GM18907 (cell line): ENCODE measurements around the gene FADS6.
"Not testable (repeated sequence)": the region's sequence is repeated elsewhere in the genome, so short reads cannot be mapped to it uniquely, and the experiment has no call there.

Experiments used
- ATAC-seq: cut with Tn5 transposase; IDR thresholded peaks from one replicate; pipeline ENCODE4 v1.9.1; 2021; ENCODE audit warnings: mild to moderate bottlenecking, moderate library complexity; ENCODE audit not compliant: unreplicated experiment

Gene FADS6

GRCh38 chr17:74921026-74921681, 27.7 kb upstream of the FADS6 start:
- no peak for ATAC-seq

GRCh38 chr17:74920642-74921025, 27.2 kb upstream of the FADS6 start:
- ATAC-seq = no peak

DNA sequence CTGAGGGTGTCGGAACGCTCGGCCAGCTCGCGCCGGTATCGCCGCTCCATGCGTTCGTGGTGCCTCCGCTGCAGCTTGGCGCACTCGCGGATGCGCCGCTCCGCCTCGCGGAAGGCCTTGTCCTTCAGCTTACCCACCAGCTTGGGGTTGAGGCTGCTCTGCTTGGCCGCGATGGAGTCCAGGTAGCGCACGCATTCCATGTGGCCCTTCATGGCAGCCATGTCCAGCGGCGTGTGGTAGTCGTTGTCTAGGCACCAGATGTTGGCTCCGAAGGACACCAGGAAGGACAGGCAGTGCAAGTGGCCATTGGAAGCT, 26.8 kb upstream of the FADS6 start:
- ATAC-seq = no peak

DNA sequence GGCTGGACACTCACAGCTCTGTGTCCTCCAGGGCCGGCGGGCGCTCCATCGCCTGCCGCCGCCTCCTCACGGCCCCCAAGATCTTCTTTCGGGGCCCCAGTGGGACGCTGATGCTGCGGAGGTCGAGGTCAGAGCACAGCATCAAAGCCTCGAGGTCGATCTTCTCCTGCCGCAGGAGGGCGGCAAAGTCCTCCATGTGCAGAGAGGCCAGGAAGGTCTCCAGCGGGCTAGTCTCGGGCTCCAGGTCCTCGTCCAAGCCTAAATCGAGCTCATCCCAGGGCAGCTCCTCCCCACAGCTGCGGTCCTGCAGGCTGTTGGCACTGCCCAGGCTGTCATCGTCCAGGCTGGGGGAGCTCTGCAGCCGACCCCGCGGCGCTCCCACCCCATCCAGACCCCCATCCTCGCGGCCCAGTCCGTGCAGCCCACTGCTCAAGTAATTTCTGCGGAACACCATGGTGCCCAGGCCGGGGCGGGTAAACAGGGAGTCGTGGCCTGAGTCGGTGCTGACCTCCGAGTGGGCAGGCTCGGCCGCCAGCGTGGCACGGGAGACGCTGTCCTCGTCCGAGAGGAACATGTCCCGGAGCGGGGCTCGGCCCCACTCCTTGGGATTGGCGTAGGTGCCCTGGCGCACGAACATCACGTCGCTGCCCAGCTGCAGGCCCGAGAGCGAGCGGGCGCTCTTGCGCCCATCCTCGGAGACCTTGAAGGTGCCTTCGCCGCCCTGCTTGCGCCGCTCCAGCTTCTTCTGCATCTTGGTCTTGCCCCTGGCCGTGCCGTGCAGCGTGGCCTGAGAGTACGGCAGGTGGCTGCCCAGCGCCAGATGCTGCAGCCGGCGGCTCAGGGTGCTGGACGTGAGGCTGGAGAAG, 26.2 kb upstream of the FADS6 start:
- no peak for ATAC-seq

- ATAC-seq = no peak
Observed at GRCh38 chr17:74918906-74919305, 25.5 kb upstream of the FADS6 start.

GRCh38 chr17:74917430-74917829, 24.0 kb upstream of the FADS6 start:
- no peak for ATAC-seq

DNA sequence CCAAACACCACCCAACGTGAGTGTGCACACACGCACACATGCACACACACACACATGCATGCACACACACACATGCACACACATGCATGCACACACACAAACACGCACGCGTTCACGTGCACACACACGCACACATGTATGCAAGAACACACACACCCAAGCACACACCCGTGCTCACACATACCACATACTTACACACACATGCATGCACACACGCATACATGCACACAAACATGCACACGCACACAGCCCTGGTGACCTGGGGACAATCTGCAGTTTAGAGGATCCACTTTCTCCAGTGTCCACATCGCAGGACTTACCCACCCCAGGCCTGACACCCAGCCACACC, 23.4 kb upstream of the FADS6 start:
- no peak for ATAC-seq

GRCh38 chr17:74916136-74916850, 22.9 kb upstream of the FADS6 start:
- ATAC-seq = no peak

DNA sequence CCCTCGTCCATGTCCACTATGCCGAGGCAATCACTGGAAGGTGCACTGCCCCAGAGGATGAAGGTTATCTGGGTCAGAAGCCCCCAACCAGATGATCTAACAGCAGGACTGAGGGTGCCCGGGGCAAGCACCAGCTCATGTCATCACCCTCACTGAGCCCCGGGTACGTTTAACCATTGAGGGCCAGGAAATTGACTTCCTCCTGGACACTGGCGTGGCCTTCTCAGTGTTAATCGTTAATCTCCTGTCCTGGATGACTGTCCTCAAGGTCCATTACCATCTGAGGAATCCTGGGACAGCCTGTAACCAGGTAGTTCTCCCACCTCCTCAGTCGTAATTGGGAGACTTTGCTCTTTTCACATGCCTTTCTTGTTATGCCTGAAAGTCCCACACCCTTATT, 18.0 kb upstream of the FADS6 start:
- ATAC-seq = not testable (repeated sequence)

GRCh38 chr17:74909097-74909496, 15.7 kb upstream of the FADS6 start:
- ATAC-seq = not testable (repeated sequence)

DNA sequence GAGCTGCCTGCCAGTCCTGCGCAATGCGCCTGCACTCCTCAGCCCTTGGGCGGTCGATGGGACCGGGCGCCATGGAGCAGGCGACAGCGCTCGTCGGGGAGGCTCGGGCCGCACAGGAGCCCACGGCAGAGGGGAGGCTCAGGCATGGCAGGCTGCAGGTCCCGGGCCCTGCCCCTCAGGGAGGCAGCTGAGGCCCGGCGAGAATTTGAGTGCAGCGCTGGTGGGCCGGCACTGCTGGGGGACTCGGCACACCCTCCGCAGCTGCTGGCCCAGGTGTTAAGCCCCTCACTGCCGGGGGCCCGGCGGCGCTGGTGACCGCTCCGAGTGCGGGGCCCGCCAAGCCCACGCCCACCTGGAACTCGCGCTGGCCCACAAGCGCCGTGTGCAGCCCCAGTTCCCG, 13.6 kb upstream of the FADS6 start:
- no peak for ATAC-seq

DNA sequence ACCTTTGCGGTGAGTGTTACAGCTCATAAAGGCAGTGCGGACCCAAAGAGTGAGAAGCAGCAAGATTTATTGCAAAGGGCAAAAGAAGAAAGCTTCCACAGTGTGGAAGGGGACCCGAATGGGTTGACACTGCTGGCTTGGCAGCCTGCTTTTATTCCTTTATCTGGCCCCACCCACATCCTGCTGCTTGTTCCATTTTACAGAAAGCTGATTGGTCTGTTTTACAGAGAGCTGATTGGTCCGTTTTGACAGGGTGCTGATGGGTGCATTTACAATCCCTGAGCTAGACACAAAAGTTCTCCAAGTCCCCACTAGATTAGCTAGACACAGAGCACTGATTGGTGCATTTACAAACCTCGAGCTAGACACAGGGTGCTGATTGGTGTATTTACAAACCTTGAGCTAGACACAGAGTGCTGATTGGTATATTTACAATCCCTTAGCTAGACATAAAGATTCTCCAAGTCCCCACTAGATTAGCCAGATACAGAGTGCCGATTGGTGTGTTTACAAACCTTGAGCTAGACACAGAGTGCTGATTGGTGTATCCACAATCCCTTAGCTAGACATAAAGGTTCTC, 12.9 kb upstream of the FADS6 start:
- not testable (repeated sequence) for ATAC-seq

DNA sequence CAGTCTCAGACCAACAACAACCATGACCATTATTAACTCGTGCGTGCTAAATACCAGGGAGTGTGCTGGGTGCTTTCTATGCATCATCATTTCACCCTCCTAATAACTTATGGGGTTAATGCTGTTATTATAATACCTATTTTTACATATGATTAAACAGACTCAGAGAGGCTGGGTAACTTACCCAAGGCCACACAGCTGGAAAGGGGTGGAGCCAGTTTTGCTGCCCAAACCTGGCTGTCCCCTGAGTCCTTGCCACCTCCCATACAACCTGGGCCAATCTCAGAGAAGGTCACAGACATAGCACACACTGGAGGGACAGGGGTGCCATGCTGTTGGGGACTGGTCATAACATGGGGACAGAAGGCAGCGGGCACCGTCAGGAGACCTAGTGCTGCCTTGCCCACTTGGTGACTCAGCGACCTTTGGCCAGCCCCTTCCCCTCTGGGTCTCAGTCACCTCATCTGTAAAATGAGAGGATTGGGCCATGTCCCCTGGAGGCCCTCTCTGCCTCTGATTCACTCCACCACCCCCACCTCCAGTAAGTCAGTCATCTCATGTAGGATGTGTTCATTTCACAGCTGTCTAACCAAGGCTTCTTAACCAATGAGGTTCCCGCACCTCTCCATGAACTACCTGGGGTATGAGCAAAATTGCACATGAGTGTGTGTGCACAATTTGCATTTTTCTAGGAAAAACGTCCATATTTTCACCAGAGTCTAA, 11.4 kb upstream of the FADS6 start:
- no peak for ATAC-seq

- ATAC-seq = no peak
Observed at GRCh38 chr17:74903671-74904070, 10.2 kb upstream of the FADS6 start.

DNA sequence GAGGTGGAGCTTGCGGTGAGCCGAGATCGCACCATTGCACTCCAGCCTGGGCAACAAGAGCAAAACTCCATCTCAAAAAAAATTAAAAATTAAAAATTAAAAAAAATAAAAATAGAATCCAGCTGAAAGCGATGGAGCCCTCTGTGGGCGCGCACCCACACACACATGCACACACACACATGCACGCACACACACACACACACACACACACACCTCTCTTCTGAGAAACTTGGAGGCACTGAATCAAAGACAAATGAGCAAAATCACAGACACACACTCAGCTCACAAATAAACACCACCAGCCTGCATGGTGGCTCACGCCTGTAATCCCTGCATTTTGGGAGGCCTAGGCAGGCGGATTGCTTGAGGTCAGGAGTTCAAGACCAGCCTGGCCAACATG, 9.6 kb upstream of the FADS6 start:
- ATAC-seq = no peak

DNA sequence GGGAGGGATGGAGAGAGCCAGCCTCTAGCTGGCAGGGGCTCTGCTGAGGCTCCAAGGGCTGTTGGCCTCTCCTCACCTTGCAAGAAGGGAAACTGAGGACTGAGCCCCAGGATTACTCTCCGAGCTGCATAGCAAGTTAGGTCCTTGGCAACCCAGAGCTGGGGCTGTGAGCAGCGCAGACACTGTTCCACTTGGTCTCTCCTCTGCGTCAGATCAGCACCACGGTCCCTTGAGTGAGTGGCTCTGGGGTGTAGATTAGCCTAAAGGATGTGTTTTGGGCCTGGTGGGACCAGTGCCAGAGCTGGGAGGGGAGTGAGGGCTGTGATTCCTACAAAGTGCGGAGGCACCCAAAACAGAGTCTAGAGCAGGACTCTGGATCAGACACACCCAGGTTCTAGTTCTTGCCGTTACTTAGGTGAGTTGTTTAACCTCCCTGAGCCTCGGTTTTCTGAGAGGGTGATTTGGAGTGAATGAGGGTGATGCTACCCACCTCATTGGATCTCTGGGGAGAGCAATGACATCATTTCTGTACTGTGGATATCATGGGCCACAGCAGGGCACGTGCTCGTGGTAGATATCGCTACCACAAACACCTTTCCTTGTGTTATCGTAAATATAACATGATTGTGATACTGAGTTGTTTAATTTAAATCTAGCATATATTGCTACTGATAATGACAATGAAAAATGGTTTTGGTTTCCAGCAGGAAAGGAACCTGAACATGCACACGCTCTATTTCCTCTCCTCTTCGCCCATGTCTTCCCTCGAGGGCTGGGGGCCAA, 8.1 kb upstream of the FADS6 start:
- no peak for ATAC-seq

DNA sequence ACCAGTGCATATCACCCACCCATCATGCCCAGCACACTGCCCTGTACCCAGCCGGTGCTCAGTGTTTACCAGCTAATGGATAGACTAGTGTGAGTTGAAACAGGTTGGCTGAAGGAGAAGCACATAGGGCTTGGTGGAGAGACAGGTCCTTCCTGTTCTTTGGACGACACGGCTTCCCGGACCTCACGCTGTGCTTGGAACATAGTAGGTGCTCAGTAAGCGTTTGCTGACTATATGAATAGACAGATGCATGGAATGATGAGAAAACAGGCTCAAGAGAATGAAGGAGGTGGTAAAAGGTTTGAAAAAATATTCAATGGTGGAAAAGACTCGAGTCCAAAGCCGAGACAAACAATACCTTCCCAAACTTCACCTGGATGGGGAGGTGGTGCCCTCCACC, 6.8 kb upstream of the FADS6 start:
- ATAC-seq = no peak

DNA sequence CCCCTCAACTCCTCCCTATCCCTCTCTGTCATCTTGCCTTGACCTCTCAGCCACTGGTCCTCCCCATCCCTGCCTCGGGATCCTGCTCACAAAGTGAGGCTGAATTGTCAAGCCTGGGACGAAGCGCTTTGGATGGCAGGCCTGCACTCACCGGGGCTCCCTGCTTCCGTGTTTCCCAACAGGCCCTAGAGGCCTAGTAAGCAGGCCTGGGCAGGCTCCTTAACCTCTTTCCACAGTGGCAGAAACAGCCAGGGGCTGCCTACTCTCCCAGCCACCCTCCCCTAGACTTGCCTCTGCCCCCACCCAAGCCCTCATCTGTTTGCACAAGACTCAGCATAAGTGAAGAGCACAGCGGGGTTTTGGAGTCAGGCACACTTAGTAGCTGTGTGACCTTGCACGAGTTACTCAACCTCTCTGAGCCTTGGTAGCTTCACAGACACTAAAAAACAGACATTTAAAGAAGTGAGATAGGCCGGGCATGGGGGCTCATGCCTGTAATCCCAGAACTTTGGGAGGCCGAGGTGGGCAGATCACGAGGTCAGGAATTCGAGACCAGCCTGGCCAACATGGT, 5.0 kb upstream of the FADS6 start:
- no peak for ATAC-seq

DNA sequence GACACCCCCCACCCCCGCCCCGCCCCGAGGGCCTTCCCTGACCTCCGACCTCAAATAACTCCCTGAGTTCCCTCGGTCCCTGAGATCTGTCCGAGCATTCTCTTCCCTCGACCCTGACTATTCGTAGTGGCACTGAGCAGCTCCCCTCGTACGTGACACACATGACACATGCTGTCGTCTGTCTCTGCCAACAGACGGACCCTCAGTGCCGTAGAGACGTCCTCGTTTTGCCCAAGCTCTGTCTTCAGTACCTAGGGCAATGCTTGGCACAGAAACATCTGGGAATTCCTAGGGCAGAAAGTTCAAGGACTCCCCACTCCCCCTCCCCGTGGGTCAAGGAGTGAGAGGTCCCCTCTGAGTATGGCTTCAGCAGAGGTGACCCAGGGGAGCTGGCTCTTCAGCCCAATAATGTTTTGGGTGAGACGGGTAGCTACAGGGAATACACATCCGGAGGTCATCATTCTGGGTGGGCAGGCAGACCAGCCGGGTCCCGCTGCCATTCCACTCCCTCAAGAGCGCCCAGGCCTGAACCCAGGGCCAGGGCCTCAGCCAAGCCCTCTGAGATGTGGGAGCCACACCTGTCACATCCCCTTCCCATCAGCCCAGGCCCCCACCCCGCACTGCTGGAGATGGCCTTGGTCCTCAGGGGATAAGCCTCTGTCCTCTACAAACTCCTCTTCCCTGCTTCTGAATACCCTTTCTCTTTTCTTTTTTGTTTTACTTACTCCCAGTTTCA, 671 bp upstream of the FADS6 start:
- no peak for ATAC-seq
